K562 (cell line): ENCODE measurements around the gene DUSP28. TPM values are rescaled to one million over a fixed set of nuclear protein-coding genes. Genes with fewer than 3 reads are reported as not detected.

Source experiments
- CREB3L1 ChIP-seq: fragments of 450-650 bp; IDR thresholded peaks from 2 replicates; pipeline ENCODE4 v1.6.1; 2014; ENCODE audit warnings: low read depth, mild to moderate bottlenecking, moderate library complexity, borderline replicate concordance
- HNRNPH1 ChIP-seq: fragments of 200-400 bp; formaldehyde crosslinking; optimal IDR thresholded peaks from 2 replicates; pipeline ENCODE3; 2017; ENCODE audit warnings: low read depth, mild to moderate bottlenecking, low read length, moderate library complexity
- HNRNPUL1 ChIP-seq: fragments of 200-400 bp; formaldehyde crosslinking; IDR thresholded peaks from 2 replicates; pipeline ENCODE4 v1.6.1; 2017; ENCODE audit warnings: low read length
- IRF9 ChIP-seq: fragments of 450-650 bp; IDR thresholded peaks from 2 replicates; pipeline ENCODE4 v1.6.1; 2016; ENCODE audit warnings: missing biosample characterization, missing genetic modification characterization
- MEF2A ChIP-seq: IDR thresholded peaks from 2 replicates; pipeline ENCODE4 v1.6.1; 2011; ENCODE audit warnings: low read depth, mild to moderate bottlenecking, low read length, moderate library complexity; ENCODE audit not compliant: control insufficient read depth
- SMARCB1 ChIP-seq: IDR thresholded peaks from 2 replicates; pipeline ENCODE4 v1.6.1; 2011; ENCODE audit warnings: improper control_type of control experiment, low read depth; ENCODE audit not compliant: insufficient read length
- STAT5B ChIP-seq: fragments of 250-450 bp; sonication (Bioruptor Pico); IDR thresholded peaks from 2 replicates; pipeline ENCODE4 v1.8.0; 2021; ENCODE audit warnings: mild to moderate bottlenecking, inconsistent platforms
- THAP12 ChIP-seq: fragments of 250-450 bp; sonication (Bioruptor Pico); IDR thresholded peaks from 2 replicates; pipeline ENCODE4 v1.9.0; 2021; ENCODE audit warnings: mild to moderate bottlenecking, inconsistent platforms
- U2AF2 ChIP-seq: fragments of 200-400 bp; formaldehyde crosslinking; optimal IDR thresholded peaks from 2 replicates; pipeline ENCODE3; 2017; ENCODE audit warnings: low read depth, mild to moderate bottlenecking, low read length
- ZBTB11 ChIP-seq, 3 experiments: fragments of 200-800 bp in 1 of 3; fragments of 250-450 bp in 1 of 3; fragments of 450-650 bp in 1 of 3; sonication (Bioruptor Pico) in 1 of 3; sonication (Bioruptor generic) in 1 of 3; formaldehyde crosslinking in 1 of 3; IDR thresholded peaks; 2 replicates each; pipeline versions ENCODE4 v1.6.1 to v1.8.0; 2016 to 2022; ENCODE audit warnings: mild to moderate bottlenecking in 2 of 3, missing genetic modification characterization in 2 of 3, missing compliant biosample characterization in 1 of 3, moderate library complexity in 1 of 3
- ZKSCAN3 ChIP-seq: fragments of 250-450 bp; sonication (Bioruptor Pico); IDR thresholded peaks from 2 replicates; pipeline ENCODE4 v1.4.0; 2020
- ZNF232 ChIP-seq: sonication (generic); formaldehyde crosslinking; IDR thresholded peaks from 2 replicates; pipeline ENCODE4 v1.8.0; 2022; ENCODE audit warnings: mild to moderate bottlenecking, missing genetic modification reagents
- ZNF512 ChIP-seq: IDR thresholded peaks from 2 replicates; pipeline ENCODE4 v1.6.1; 2016; ENCODE audit warnings: missing genetic modification characterization, missing compliant biosample characterization
- ZNF644 ChIP-seq: fragments of 200-800 bp; sonication (Bioruptor generic); IDR thresholded peaks from 2 replicates; pipeline ENCODE4 v1.6.1; 2016; ENCODE audit warnings: low read depth, missing genetic modification characterization, missing compliant biosample characterization
- polyA plus RNA-seq, 8 experiments: library from polyadenylated mRNA; depleted of rRNA in 4 of 8; stranded (reverse) in 5 of 8; unstranded in 3 of 8; fragments of >200 nt; fragmentation: Nextera tagmentation in 2 of 8; fragmentation: Illumina TruSeq in 1 of 8; extraction: Ambion mirVana in 2 of 8; extraction: Trizol in 1 of 8; gene quantifications; 2 replicates each; pipeline versions ENCODE4 v1.2.1 to v1.2.3, GENCODE V29; 2011 to 2014; ENCODE audit warnings: inconsistent platforms in 1 of 8, missing spikeins in 1 of 8
- total RNA-seq, 7 experiments: library from RNA; depleted of rRNA in 6 of 7; stranded (reverse); fragments of >200 nt in 6 of 7; fragmentation: Illumina TruSeq in 2 of 7; extraction: Trizol in 2 of 7; gene quantifications; 2 replicates each; pipeline versions ENCODE4 v1.2.1 to v1.2.3, GENCODE V29; 2011 to 2021; ENCODE audit warnings: low replicate concordance in 1 of 7

Gene DUSP28
- total and polyA plus RNA-seq, 9 of the 15 experiments (the other 6 are each of a cell fraction or from before 2014, with no cell fraction given), result 2.8 to 8.1 (median 4.2) TPM

- no peak for TF ChIP-seq ZNF512 (tag)
- TF ChIP-seq THAP12, result no peak
- TF ChIP-seq MEF2A, result no peak
- TF ChIP-seq CREB3L1, result 0 out of 2 replicates have a peak, but pooled peaks have one; percentile 42
- no peak for TF ChIP-seq HNRNPUL1
- TF ChIP-seq U2AF2, result no peak
- TF ChIP-seq SMARCB1, result peak; percentile 29
- 0 out of 2 replicates have a peak, but pooled peaks have one; percentile 33 for TF ChIP-seq IRF9
- no peak for TF ChIP-seq STAT5B
- TF ChIP-seq ZNF232 (CRISPR knock-in tag), result no peak
- TF ChIP-seq ZBTB11 (CRISPR knock-in tag; IDR thresholded peaks at IDR 0.05), result no peak; a peak in 1 of 6 replicates
- TF ChIP-seq ZNF644 (tag), result 0 out of 2 replicates have a peak, but pooled peaks have one; percentile 48
- TF ChIP-seq ZKSCAN3 (CRISPR knock-in tag), result no peak
- no peak for TF ChIP-seq HNRNPH1
These were observed 5.4 kb downstream of the DUSP28 start (continued) for GRCh38 chr2:240565333-240566202.
